Gastroesophageal sphincter (tissue), 4 donors: Measurements from ENCODE around the gene CTIF. TPM values are rescaled to one million over a fixed set of nuclear protein-coding genes. Genes with fewer than 3 reads are reported as not detected.

ENCODE experiments used
- ATAC-seq: fragments of 150-250 bp; one replicate; pipeline ENCODE4 v1.9.1; 2016; ENCODE audit warnings: mild to moderate bottlenecking, moderate library complexity
- H3K27ac ChIP-seq, 4 donors: fragments of 200-600 bp; sonication (generic) in 3 of 4; 1 replicate in 3 of 4; 2 replicates in 1 of 4; pipeline ENCODE4 v1.5.1; 2016 to 2019
- H3K27me3 ChIP-seq: fragments of 200-600 bp; sonication (generic); one replicate; pipeline ENCODE4 v1.5.1; 2019
- H3K36me3 ChIP-seq, 2 donors: fragments of 200-600 bp; sonication (generic); one replicate each; pipeline ENCODE4 v1.5.1; 2019; ENCODE audit warnings: control low read depth in 1 of 2
- H3K4me1 ChIP-seq, 3 donors: fragments of 200-600 bp; sonication (generic); 1 replicate in 2 of 3; 2 replicates in 1 of 3; pipeline ENCODE4 v1.5.1; 2016 to 2019; ENCODE audit warnings: control low read depth in 2 of 3
- H3K4me3 ChIP-seq, 2 donors: fragments of 200-600 bp; sonication (generic); one replicate each; pipeline ENCODE4 v1.5.1; 2019; ENCODE audit warnings: mild to moderate bottlenecking in 1 of 2, moderate library complexity in 1 of 2
- H3K9me3 ChIP-seq, 3 donors: fragments of 200-600 bp; sonication (generic); one replicate each; pipeline ENCODE4 v1.5.1; 2017 to 2019; ENCODE audit warnings: control low read depth in 2 of 3
- EP300 ChIP-seq: sonication (generic); formaldehyde crosslinking; IDR thresholded peaks from one replicate; pipeline ENCODE4 v1.6.1; 2017; ENCODE audit warnings: antibody characterized with exemption, mild to moderate bottlenecking
- POLR2A ChIP-seq, 2 donors: fragments of 450-650 bp; IDR thresholded peaks; one replicate each; pipeline ENCODE4 v1.6.1; 2017; ENCODE audit warnings: antibody characterized with exemption in 2 of 2, mild to moderate bottlenecking in 2 of 2, moderate library complexity in 1 of 2
- POLR2AphosphoS5 ChIP-seq: sonication (generic); formaldehyde crosslinking; IDR thresholded peaks from one replicate; pipeline ENCODE4 v1.6.1; 2017; ENCODE audit warnings: antibody characterized with exemption
- WGBS, 2 donors: methylation state at CpG; one replicate each; pipeline ENCODE4 v1.1.5; 2018; ENCODE audit warnings: low coverage in 1 of 2; 5-methylcytosine and 5-hydroxymethylcytosine counted together
- total RNA-seq, 4 donors: library from RNA; depleted of rRNA; stranded (reverse); fragments of >200 nt; gene quantifications; one replicate each; pipeline ENCODE4 v1.1.0, GENCODE V29; 2016
- TF ChIP-seq, protein P1 (sequence below), 4 experiments: fragments of 200-600 bp in 2 of 4; fragments of 450-650 bp in 2 of 4; sonication (generic) in 1 of 4; IDR thresholded peaks; one replicate each; pipeline ENCODE4 v1.5.1; 2017 to 2019; ENCODE audit warnings: antibody characterized with exemption in 4 of 4, mild to moderate bottlenecking in 2 of 4, moderate library complexity in 2 of 4

CTIF gene
- total RNA-seq, 4 donors from 2014 or later = 31.4 to 124 (median 78.1) TPM

DNA sequence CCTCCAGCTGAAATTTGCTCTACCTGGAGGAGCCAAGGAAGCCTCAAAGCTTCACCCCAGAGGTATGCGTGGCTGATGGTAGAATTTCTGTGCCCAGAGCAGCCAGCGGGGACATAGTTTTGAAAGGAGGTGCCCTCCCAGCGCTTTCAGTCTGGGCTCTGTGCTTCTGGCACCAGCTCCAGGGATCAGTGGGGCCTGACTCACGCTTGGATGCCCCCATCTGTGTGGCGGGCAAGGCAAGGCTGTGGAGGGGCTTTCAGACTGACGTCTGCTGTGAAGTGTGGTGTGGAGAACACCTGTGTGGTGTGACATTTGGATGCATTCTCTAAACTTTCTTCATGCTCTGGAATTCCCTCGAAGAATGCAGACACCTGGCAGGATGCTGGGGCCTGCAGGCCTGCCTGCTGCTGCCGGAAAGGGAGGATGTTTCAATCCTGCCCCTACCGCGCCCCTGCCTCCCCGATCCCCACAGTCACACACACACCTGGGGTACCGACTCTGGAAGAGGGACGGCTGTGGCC, 84.1 kb downstream of the CTIF start:
- Histone ChIP-seq H3K4me3 (no peak overlapping the region), H3K4me1 (peaks cover 0 to 40% (median 13%) of the 10 kb centered on the region in 3 donors), H3K36me3 (peaks cover 0 to 28% of the 10 kb centered on the region in 2 donors), H3K9me3 (no peaks in the 10 kb centered on the region), H3K27ac (peak overlapping the region; percentile 44 to 86 (median 84)), H3K27me3 (no peaks in the 10 kb centered on the region)
- TF ChIP-seq, protein P1, sequence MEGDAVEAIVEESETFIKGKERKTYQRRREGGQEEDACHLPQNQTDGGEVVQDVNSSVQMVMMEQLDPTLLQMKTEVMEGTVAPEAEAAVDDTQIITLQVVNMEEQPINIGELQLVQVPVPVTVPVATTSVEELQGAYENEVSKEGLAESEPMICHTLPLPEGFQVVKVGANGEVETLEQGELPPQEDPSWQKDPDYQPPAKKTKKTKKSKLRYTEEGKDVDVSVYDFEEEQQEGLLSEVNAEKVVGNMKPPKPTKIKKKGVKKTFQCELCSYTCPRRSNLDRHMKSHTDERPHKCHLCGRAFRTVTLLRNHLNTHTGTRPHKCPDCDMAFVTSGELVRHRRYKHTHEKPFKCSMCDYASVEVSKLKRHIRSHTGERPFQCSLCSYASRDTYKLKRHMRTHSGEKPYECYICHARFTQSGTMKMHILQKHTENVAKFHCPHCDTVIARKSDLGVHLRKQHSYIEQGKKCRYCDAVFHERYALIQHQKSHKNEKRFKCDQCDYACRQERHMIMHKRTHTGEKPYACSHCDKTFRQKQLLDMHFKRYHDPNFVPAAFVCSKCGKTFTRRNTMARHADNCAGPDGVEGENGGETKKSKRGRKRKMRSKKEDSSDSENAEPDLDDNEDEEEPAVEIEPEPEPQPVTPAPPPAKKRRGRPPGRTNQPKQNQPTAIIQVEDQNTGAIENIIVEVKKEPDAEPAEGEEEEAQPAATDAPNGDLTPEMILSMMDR (IDR thresholded peaks at IDR 0.05) = no peak
- TF ChIP-seq POLR2A (IDR thresholded peaks at IDR 0.05) = no peak
- peak; percentile 23 for TF ChIP-seq POLR2AphosphoS5
- TF ChIP-seq EP300 = no peak
- WGBS, 2 donors = 36% methylated on average over 7 of the region's 13 CpGs; no CpG with 5 or more reads in 1 of the 2 donors
- ATAC-seq = peak; percentile 41

DNA sequence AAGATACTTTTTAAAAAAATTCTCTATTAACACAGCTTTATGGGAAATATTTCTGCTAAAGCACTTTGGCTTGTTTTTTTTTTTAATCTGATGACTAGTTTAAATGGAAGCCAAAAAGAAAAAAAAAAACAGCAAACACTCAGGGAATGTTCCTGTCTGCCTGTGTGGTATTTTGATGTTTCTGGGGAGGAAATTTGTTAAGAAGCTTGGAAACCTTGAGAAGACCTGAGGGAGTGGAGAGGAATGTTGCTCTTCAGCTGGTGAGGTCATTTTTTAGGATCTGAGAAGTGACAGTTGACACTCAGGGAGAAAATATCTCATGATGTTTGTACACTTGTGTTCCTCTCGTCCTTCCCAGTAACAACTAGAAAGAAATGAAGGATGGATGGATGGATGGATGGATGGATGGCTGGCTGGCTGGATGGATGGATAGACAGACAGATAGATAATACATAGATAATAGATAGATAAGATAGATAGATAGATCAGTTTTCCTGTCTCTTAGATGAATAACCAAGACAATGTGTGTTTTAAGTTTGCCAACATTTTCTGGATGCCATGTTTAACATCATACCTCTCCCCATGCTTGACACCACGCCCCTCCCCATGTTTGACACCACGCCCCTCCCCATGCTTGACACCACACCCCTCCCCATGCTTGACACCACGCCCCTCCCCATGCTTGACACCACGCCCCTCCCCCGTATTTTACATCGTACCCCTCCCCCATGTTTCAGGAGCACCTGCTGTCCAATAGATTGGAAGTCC, 84.8 kb downstream of the CTIF start:
- no peaks in the 10 kb centered on the region for H3K27me3 ChIP-seq
- H3K9me3 ChIP-seq = no peaks in the 10 kb centered on the region
- ATAC-seq = peak; percentile 66
- TF ChIP-seq EP300 (no peak), POLR2A (IDR thresholded peaks at IDR 0.05) (no peak), POLR2AphosphoS5 (peak; percentile 49)
- TF ChIP-seq, protein P1 (IDR thresholded peaks at IDR 0.05) = no peak
- WGBS, 2 donors = 63 to 67% methylated on average over 3 of the region's 7 CpGs
- no peak overlapping the region for H3K4me3 ChIP-seq
- peak overlapping the region; percentile 44 to 86 (median 84) for H3K27ac ChIP-seq
- H3K36me3 ChIP-seq = peaks cover 0 to 28% of the 10 kb centered on the region in 2 donors
- peaks cover 0 to 33% (median 13%) of the 10 kb centered on the region in 3 donors for H3K4me1 ChIP-seq

DNA sequence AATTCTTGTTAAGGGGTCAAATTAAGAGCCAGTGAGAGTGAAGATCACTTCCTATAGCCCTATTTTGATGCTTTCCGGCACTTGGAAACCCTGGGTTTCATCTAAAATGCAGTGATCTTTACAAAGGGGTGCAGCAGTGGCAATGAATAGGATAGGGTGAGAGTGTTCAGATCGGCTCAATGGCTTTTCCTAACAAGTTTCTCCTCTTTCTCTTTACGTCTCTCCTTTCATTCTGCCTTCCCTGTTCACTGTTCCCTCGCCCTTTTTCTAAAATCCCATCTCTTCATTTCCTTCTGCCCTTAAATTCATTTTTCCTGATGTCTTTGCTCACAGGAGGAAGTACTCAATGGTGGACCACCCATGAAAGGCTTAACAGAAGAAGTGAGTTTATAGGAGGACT, 86.0 kb downstream of the CTIF start:
- no peak for ATAC-seq
- TF ChIP-seq EP300 (no peak), POLR2A (IDR thresholded peaks at IDR 0.05) (no peak), POLR2AphosphoS5 (no peak)
- TF ChIP-seq, protein P1 (IDR thresholded peaks at IDR 0.05) = no peak
- Histone ChIP-seq H3K4me3 (no peak overlapping the region), H3K27ac (peak overlapping the region in 3 of 4 donors; percentile 82 to 86 (median 85)), H3K4me1 (peaks cover 0 to 45% (median 13%) of the 10 kb centered on the region in 3 donors), H3K9me3 (no peaks in the 10 kb centered on the region), H3K36me3 (peaks cover 0 to 21% of the 10 kb centered on the region in 2 donors), H3K27me3 (no peaks in the 10 kb centered on the region)
- 78 to 100% methylated on average over 2 to 4 of the region's 4 CpGs for WGBS, 2 donors

DNA sequence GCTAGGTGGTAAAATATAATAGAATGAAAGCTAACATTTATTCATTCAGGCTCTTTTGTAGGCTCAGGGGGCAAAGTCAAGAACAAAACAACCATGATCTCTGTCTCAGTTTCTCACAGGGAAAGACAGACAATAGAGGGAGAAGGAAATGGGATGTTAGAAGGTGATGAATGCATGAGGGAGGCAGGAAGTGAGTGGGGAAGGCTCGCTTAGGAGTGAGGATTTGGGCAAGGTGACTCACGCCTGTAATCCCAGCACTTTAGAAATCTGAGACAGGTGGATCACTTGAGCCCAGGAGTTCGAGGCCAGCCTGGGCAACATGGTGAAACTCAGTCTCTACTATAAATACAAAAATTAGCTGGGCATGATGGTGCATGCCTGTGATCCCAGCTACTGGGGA, 88.4 kb downstream of the CTIF start:
- Histone ChIP-seq H3K4me3 (no peak overlapping the region), H3K9me3 (no peaks in the 10 kb centered on the region), H3K27ac (peak overlapping the region in 1 of 4 donors; percentile 35), H3K27me3 (no peaks in the 10 kb centered on the region), H3K36me3 (peaks cover 0 to 12% of the 10 kb centered on the region in 2 donors), H3K4me1 (peaks cover 0 to 45% (median 11%) of the 10 kb centered on the region in 3 donors)
- no peak for TF ChIP-seq EP300
- TF ChIP-seq POLR2AphosphoS5 = no peak
- TF ChIP-seq POLR2A (IDR thresholded peaks at IDR 0.05) = no peak
- TF ChIP-seq, protein P1 (IDR thresholded peaks at IDR 0.05) = no peak
- ATAC-seq = no peak
- 82% methylated on average over 3 of the region's 3 CpGs; no CpG with 5 or more reads in 1 of the 2 donors for WGBS, 2 donors
